ENCODE results near the gene ABCA10.

The ABCA10 gene

DNA sequence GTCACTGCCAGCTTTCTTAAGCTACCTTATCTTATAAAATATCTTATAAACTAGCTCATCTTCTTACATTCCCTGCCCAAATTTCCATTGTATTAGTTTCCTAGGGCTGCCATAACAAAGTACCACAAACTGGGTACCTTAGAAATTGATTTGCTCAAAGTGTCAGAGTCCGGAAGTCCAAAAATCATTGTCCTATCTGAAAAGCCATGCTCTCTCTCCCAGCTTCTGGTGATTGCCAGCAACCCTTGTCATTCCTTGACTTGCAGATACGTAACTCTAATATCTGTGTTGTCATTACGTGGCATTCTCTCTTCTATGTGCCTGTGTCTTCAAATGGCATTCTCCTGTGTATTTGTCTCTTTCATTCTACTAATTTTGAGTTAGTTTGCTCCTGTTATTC lies 2.3 kb upstream of the ABCA10 start:
- H3K4me3 ChIP-seq (replicated peaks; ENCODE audit: low read depth, low read length), result no peak overlapping the region
- DNase-seq (ENCODE audit: extremely low read depth, low read depth), result no peak
- TF ChIP-seq, protein P1, sequence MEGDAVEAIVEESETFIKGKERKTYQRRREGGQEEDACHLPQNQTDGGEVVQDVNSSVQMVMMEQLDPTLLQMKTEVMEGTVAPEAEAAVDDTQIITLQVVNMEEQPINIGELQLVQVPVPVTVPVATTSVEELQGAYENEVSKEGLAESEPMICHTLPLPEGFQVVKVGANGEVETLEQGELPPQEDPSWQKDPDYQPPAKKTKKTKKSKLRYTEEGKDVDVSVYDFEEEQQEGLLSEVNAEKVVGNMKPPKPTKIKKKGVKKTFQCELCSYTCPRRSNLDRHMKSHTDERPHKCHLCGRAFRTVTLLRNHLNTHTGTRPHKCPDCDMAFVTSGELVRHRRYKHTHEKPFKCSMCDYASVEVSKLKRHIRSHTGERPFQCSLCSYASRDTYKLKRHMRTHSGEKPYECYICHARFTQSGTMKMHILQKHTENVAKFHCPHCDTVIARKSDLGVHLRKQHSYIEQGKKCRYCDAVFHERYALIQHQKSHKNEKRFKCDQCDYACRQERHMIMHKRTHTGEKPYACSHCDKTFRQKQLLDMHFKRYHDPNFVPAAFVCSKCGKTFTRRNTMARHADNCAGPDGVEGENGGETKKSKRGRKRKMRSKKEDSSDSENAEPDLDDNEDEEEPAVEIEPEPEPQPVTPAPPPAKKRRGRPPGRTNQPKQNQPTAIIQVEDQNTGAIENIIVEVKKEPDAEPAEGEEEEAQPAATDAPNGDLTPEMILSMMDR (IDR thresholded peaks at IDR 0.05; ENCODE audit: low read depth, low read length, missing control alignments), result no peak

DNA sequence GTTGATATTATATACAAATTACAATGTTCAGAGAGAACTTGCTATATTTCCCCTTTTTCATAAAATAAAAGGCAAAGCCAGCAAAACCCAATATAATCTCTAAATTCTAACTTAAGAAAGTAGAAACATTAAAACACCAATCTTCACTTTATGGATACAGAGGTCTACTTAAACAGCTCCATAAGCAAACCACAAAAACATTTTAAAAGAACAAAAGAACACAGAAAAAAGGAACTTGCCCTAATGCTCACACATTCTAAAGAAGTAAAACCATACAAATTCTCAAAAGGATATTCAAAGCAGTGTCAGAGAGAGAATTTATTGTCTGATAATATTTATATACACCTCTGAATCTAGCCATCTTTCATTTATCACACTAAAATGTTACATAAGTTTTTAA lies 606 bp downstream of the ABCA10 start:
- TF ChIP-seq, protein P1 (IDR thresholded peaks at IDR 0.05; ENCODE audit: low read depth, low read length, missing control alignments), result no peak
- no peak overlapping the region for H3K4me3 ChIP-seq (replicated peaks; ENCODE audit: low read depth, low read length)
- no peak for DNase-seq (ENCODE audit: extremely low read depth, low read depth)

DNA sequence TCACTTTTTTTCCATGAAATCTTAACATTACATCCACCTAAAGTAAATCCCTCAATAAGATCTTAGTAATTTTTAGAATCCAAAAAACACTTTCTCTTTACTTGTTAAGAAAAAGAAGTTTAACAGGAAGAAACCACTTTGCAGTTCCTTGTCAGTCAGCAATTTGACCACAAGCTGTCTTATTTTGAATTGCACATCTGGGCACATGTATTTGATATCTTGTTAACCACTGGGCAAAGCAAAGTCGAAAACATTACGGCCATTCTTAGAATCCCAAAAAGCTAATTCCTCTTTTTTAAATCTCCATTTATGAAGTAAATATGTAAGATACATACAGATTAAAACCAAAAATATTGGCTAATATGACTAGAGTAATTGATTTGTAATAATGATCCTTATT lies 1.1 kb downstream of the ABCA10 start:
- TF ChIP-seq, protein P1 (IDR thresholded peaks at IDR 0.05; ENCODE audit: low read depth, low read length, missing control alignments), result no peak
- H3K4me3 ChIP-seq (replicated peaks; ENCODE audit: low read depth, low read length), result no peak overlapping the region
- DNase-seq (ENCODE audit: extremely low read depth, low read depth), result no peak

DNA sequence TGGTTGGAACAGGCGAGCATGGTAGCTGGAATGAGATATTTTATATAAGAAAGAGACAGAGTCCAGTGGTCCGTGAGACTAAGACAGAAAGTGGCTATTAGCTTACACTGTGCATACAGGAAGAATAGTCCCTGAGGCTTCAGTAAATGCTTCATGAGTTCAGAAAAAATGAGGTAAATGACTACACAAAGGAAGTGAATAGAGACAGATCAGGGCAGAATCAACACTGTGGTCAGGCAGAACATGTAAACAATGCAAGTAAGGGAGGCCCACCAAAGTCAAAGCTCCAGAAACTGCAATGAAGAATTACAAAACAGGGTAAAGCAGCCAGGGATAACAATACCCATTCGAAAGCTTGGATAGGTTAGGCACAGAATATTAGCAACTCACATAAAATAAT lies 4.8 kb downstream of the ABCA10 start:
- no peak for DNase-seq (ENCODE audit: extremely low read depth, low read depth)
- TF ChIP-seq, protein P1 (IDR thresholded peaks at IDR 0.05; ENCODE audit: low read depth, low read length, missing control alignments), result no peak
- H3K4me3 ChIP-seq (replicated peaks; ENCODE audit: low read depth, low read length), result no peak overlapping the region

DNA sequence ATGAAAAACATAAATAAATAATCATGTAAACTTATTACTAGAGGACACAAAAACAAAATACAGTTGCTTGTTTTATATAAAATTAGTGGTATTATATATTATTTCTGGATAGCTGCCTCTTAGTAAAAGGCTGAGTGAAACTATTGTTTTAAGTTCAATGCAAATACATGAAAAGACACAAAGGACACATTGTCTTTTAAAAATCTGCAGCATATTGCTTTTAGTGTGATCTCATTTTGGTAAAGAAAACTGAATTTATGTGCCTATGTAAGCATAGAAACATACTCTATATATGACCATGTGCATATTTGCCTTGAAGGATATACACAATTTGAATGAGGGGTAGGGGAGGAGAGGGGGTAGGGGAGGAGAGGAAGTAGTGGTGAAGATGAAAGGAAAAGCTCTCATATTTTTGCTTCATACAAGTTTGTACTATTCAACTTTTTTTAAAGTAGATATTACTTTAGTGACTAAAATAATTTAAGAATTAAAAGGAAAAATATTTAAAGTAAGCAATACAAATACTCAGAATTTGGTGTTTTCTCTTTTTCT lies 5.8 kb downstream of the ABCA10 start:
- no peak overlapping the region for H3K4me3 ChIP-seq (replicated peaks; ENCODE audit: low read depth, low read length)
- no peak for DNase-seq (ENCODE audit: extremely low read depth, low read depth)
- TF ChIP-seq, protein P1 (IDR thresholded peaks at IDR 0.05; ENCODE audit: low read depth, low read length, missing control alignments), result no peak

DNA sequence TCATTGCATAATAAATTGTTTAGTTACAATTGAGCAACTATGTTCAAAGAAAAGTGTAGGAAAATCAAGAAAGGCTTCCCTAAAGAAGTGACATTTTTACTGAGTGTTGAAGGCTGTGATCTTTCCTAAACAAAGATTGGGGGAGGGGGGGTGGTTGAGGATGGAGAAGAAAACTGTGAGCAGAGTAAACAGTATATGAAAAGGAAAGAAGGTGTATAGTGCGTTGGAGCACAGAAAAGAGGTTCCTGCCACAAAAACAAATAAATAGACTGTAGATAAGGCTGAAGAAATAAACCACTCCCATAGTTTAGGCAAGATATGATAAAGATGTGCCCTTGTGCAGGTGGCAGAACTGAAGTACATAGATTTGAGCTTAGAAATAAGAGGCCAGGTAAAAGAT lies 8.5 kb downstream of the ABCA10 start:
- no peak for DNase-seq (ENCODE audit: extremely low read depth, low read depth)
- no peak overlapping the region for H3K4me3 ChIP-seq (replicated peaks; ENCODE audit: low read depth, low read length)
- TF ChIP-seq, protein P1 (IDR thresholded peaks at IDR 0.05; ENCODE audit: low read depth, low read length, missing control alignments), result no peak

DNA sequence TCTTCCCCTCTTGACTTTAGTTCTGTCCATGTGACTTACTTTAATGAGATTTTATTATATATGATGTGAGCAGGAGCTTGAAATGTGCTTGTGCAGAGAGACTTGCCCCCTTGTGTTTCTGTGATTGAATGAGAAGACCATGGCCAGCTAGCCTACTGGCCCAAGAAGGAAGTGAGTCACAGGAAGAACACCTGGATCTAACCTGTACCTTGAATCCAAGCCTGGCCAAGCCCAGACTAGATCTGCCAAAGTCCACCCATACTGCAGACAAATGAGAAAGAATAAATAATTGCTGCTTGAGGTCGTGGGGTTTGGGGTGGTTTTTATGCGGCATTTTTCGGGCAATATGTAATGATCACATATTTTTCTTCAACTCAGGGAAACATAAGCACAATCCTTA lies 9.6 kb downstream of the ABCA10 start:
- H3K4me3 ChIP-seq (replicated peaks; ENCODE audit: low read depth, low read length), result no peak overlapping the region
- TF ChIP-seq, protein P1 (IDR thresholded peaks at IDR 0.05; ENCODE audit: low read depth, low read length, missing control alignments), result no peak
- DNase-seq (ENCODE audit: extremely low read depth, low read depth), result no peak

Data from HFF-Myc (cell line).